SK-N-SH treated with all-trans-retinoic acid at 6 μM for 48 hours (cell line): ENCODE measurements around the gene SNX17.
A peak's percentile ranks its signal among the peaks of the same experiment; 100 is the strongest.

Experiments used
- ATAC-seq: fragments of 200-7000 bp; cut with Tn5 transposase; 3 replicates; pipeline ENCODE4 v1.9.1; 2020; ENCODE audit warnings: mild to moderate bottlenecking, moderate library complexity
- ARNTL ChIP-seq: fragments of 450-650 bp; formaldehyde crosslinking; IDR thresholded peaks from 2 replicates; pipeline ENCODE4 v1.5.0; 2020; ENCODE audit warnings: low read depth, mild to moderate bottlenecking, moderate library complexity, borderline replicate concordance
- BACH2 ChIP-seq: fragments of 250-450 bp; sonication (Bioruptor Pico); IDR thresholded peaks from 2 replicates; pipeline ENCODE4 v1.9.0; 2021; ENCODE audit warnings: mild to moderate bottlenecking, borderline replicate concordance
- GLIS3 ChIP-seq: fragments of 250-450 bp; sonication (Bioruptor Pico); IDR thresholded peaks from 2 replicates; pipeline ENCODE4 v1.5.0; 2020; ENCODE audit warnings: mild to moderate bottlenecking, moderate library complexity
- OSR1 ChIP-seq: fragments of 250-450 bp; sonication (Bioruptor Pico); IDR thresholded peaks from 2 replicates; pipeline ENCODE4 v1.8.0; 2022; ENCODE audit warnings: moderate library complexity, mild to moderate bottlenecking, inconsistent platforms
- ZFP3 ChIP-seq: fragments of 250-450 bp; sonication (Bioruptor Pico); IDR thresholded peaks from 2 replicates; pipeline ENCODE4 v1.5.0; 2020; ENCODE audit warnings: mild to moderate bottlenecking, moderate library complexity
- ZFP30 ChIP-seq: fragments of 450-650 bp; formaldehyde crosslinking; IDR thresholded peaks from 2 replicates; pipeline ENCODE4 v1.5.0; 2022; ENCODE audit warnings: mild to moderate bottlenecking, moderate library complexity
- ZNF565 ChIP-seq: fragments of 450-650 bp; formaldehyde crosslinking; conservative IDR thresholded peaks from 2 replicates; pipeline ENCODE4 v1.5.0; 2020; ENCODE audit warnings: low read depth, mild to moderate bottlenecking, moderate library complexity
- ZNF70 ChIP-seq: fragments of 450-650 bp; formaldehyde crosslinking; IDR thresholded peaks from 2 replicates; pipeline ENCODE4 v1.5.0; 2020; ENCODE audit warnings: mild to moderate bottlenecking, moderate library complexity
- ZNF8 ChIP-seq: fragments of 450-650 bp; formaldehyde crosslinking; IDR thresholded peaks from 2 replicates; pipeline ENCODE4 v1.5.0; 2020; ENCODE audit warnings: mild to moderate bottlenecking, moderate library complexity
- TF ChIP-seq, protein P1 (sequence below): fragments of 250-450 bp; sonication (Bioruptor Pico); IDR thresholded peaks from 2 replicates; pipeline ENCODE4 v1.8.0; 2021; ENCODE audit warnings: low read depth, mild to moderate bottlenecking, moderate library complexity, borderline replicate concordance
- TF ChIP-seq, protein P2 (sequence below): fragments of 250-450 bp; sonication (Bioruptor Pico); IDR thresholded peaks from 2 replicates; pipeline ENCODE4 v1.5.1; 2020; ENCODE audit warnings: low read depth, mild to moderate bottlenecking, moderate library complexity
- TF ChIP-seq, protein P3 (sequence below): fragments of 250-450 bp; sonication (Bioruptor Pico); IDR thresholded peaks from 2 replicates; pipeline ENCODE4 v1.5.1; 2021; ENCODE audit warnings: mild to moderate bottlenecking, moderate library complexity

The SNX17 gene

DNA sequence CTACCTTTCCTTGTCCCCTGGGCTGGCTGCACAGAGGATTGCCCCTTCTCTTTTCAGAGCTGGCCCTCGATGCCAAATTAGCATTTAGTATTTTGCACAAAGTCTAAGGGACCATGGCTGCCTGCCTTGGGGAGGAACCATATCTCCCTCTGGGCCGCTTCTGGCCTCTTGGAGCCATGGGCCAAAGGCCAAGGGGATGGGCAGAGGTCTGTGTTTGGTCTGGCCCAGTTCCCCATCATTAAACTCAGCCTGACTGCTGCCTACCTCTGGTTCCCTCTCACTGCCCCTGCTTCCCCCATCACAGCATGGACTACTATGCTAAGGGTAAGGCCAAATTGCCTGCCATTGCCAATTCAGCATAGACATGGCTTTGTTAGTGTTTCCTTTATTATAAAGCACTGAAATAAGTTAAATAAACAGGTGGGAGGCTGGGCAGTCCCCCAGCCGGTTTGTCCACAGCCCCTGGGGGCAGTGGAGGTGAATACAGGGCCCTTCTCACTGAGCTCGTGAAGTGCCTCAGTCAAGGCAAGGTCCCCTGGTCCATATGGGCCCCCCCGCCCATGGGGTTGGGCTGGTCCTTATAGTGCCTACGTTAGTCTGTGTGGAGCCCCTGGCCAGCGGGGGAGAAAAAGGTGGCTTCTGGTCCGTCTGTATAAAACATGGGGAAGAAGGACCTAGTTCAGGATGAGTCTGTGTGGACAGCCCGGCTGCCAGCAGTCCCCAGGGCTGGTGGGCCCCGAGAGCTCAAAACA lies 6.6 kb downstream of the SNX17 start:
- no peak for ATAC-seq
- no peak for TF ChIP-seq GLIS3
- TF ChIP-seq, protein P1, sequence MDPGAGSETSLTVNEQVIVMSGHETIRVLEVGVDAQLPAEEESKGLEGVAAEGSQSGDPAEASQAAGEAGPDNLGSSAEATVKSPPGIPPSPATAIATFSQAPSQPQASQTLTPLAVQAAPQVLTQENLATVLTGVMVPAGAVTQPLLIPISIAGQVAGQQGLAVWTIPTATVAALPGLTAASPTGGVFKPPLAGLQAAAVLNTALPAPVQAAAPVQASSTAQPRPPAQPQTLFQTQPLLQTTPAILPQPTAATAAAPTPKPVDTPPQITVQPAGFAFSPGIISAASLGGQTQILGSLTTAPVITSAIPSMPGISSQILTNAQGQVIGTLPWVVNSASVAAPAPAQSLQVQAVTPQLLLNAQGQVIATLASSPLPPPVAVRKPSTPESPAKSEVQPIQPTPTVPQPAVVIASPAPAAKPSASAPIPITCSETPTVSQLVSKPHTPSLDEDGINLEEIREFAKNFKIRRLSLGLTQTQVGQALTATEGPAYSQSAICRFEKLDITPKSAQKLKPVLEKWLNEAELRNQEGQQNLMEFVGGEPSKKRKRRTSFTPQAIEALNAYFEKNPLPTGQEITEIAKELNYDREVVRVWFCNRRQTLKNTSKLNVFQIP (CRISPR knock-in tag) = peak; percentile 23; the same call in 1 of the 2 replicates
- TF ChIP-seq, all 23 proteins: peak for 1

DNA sequence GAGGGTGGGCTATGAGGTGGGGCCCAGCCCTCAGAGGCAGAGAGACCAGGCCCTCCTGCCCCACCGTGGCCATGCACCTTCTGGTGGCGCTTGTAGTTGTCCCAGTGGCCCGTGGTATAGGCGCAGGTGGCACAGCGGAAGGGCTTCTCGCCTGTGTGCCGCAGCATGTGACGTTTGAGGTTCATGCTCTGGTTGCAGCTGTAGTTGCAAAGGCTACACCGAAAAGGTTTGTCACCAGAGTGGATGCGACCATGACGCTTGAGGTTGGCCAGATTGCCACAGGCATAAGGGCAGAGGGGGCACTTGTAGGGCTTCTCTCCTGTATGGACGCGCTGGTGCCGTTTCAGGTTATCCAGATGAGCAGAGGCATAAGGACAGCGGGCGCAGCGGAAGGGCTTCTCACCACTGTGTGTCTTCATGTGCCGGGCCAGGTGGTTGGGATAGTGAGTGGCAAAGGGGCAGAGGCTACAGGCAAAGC lies 7.2 kb downstream of the SNX17 start:
- ATAC-seq = no peak
- TF ChIP-seq ZNF70 (CRISPR knock-in tag) (no peak), ARNTL (CRISPR knock-in tag) (no peak), ZNF8 (CRISPR knock-in tag) (no peak)
- TF ChIP-seq, protein P1 (CRISPR knock-in tag) = no peak
- TF ChIP-seq, protein P2, sequence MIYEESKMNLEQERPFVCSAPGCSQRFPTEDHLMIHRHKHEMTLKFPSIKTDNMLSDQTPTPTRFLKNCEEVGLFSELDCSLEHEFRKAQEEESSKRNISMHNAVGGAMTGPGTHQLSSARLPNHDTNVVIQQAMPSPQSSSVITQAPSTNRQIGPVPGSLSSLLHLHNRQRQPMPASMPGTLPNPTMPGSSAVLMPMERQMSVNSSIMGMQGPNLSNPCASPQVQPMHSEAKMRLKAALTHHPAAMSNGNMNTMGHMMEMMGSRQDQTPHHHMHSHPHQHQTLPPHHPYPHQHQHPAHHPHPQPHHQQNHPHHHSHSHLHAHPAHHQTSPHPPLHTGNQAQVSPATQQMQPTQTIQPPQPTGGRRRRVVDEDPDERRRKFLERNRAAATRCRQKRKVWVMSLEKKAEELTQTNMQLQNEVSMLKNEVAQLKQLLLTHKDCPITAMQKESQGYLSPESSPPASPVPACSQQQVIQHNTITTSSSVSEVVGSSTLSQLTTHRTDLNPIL = peak; percentile 11; the same call in 1 of the 2 replicates
- TF ChIP-seq, all 23 proteins: peak for 1

DNA sequence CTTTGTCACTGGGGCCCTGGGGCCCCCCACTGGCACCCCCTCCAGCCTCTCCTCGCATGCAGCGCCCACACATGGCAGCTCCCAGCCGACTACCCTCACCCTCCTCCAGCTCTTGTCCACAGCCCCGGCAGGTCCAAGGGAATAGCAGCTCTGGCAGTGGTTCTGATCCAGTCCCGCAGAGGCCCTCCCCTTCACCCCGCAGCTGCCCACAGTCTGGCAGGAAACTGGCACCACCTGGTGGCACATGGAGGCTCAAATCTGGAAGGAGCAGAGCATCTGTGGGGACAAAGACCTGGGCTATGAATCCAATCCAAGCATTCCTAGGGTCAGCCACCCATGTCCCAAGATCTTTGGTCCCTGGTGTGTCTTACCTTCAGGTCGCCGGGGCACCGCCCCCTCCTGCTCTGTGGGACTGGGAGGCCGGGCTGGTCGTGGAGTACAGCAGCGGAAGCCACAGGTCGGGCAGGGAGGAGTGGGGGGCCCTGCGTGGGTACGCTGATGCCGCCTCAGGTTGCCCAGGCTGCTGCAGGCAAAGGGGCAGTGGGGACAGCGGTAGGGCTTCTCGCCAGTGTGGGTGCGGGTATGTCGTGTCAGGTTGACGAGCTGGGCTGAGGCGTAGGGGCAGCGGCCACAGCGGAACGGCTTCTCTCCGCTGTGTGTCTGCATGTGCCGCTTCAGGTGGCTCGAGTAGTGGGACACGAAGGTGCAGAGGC lies 7.8 kb downstream of the SNX17 start:
- ATAC-seq = peak; percentile 9
- TF ChIP-seq ARNTL (CRISPR knock-in tag) = no peak
- TF ChIP-seq, all 23 proteins: peak for 0

DNA sequence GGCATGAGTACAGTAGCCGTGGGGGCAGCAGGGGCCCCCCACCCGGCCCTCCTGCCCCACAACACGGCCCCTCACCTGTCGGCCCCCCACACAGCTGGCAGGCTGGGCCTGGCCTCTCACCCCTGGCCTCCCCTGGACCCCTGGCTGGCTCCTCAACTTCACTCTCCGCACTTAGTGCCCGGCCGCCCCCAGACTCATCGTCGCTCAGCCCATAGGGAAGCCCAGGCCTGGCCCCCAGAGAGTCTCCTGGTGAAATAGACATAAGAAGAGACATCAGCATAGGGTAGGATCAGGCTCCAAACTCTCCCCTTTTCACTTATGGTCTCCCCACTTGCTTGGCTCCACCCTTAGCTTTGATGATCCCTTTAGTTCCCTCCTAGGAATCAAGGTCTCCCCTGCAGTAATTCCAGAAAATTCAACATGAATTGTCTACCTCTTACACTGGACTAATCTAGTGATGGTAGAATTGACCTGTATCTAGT lies 8.4 kb downstream of the SNX17 start:
- TF ChIP-seq ZNF70 (CRISPR knock-in tag) = no peak
- ATAC-seq = no peak

DNA sequence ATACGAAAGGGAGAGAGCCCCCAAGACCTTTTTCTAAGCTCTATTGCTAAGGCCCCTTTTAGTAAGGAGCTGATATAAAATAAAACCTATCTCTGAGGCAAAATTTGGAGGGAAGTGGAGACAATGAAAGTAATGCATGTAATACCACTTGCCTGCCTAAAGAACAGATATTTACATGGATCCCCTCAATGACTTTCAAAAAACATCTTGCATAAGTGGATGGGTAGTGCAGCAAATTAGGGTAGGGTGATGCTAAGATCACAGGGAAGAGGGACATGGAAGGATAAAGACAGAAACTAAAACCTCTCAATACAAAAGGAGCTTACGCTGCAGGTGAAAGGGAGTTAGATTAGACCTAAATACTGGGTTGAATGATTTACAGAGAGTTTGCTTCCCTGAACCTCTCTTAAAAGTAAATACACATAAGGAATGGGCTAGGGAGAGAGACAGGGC lies 9.0 kb downstream of the SNX17 start:
- no peak for TF ChIP-seq ZFP30
- no peak for TF ChIP-seq ARNTL (CRISPR knock-in tag)
- TF ChIP-seq, protein P2 = no peak
- TF ChIP-seq BACH2 = no peak
- TF ChIP-seq ZNF8 (CRISPR knock-in tag) = no peak
- TF ChIP-seq OSR1 = no peak
- no peak for TF ChIP-seq ZNF565
- TF ChIP-seq, protein P3, sequence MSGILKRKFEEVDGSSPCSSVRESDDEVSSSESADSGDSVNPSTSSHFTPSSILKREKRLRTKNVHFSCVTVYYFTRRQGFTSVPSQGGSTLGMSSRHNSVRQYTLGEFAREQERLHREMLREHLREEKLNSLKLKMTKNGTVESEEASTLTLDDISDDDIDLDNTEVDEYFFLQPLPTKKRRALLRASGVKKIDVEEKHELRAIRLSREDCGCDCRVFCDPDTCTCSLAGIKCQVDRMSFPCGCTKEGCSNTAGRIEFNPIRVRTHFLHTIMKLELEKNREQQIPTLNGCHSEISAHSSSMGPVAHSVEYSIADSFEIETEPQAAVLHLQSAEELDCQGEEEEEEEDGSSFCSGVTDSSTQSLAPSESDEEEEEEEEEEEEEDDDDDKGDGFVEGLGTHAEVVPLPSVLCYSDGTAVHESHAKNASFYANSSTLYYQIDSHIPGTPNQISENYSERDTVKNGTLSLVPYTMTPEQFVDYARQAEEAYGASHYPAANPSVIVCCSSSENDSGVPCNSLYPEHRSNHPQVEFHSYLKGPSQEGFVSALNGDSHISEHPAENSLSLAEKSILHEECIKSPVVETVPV (CRISPR knock-in tag) = no peak
- no peak for TF ChIP-seq ZFP3 (CRISPR knock-in tag)
- ATAC-seq = no peak; the same call in 2 of the 3 replicates
